GM12865 (cell line): ENCODE data around the gene SIL1.

ENCODE experiments used
- DNase-seq: peaks from one replicate; pipeline ENCODE4 v3.0.0; 2010; ENCODE audit warnings: low read depth
- H3K4me3 ChIP-seq: 2 replicates; pipeline ENCODE4 v1.5.1; 2011; ENCODE audit warnings: mild to moderate bottlenecking, low read depth, low read length, control low read depth
- TF ChIP-seq, protein P1 (sequence below): IDR thresholded peaks from 2 replicates; pipeline ENCODE4 v1.5.1; 2011; ENCODE audit warnings: low read length, control low read depth, low read depth, inconsistent platforms; ENCODE audit not compliant: insufficient read depth; ENCODE audit errors: missing control alignments

Gene SIL1

DNA sequence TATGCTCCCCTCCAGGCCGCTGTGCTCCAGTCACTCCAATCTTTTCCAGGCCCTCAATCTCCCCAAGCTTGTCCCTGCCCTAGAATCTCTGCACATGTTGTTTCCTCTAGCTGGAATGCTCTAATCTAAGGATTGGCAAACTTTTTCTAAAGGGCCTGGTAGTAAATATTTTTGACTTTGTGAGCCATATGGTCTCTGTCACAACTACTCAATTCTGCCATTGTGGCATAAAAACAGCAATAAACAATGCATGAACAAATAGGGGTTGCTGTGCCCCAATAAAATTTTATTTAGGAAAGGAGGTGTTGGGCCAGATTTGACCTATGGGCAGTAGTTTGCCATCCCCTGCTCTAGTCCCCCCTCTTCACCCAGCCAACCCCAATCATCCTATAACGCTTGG, 172.5 kb downstream of the SIL1 start:
- no peak overlapping the region for H3K4me3 ChIP-seq
- TF ChIP-seq, protein P1, sequence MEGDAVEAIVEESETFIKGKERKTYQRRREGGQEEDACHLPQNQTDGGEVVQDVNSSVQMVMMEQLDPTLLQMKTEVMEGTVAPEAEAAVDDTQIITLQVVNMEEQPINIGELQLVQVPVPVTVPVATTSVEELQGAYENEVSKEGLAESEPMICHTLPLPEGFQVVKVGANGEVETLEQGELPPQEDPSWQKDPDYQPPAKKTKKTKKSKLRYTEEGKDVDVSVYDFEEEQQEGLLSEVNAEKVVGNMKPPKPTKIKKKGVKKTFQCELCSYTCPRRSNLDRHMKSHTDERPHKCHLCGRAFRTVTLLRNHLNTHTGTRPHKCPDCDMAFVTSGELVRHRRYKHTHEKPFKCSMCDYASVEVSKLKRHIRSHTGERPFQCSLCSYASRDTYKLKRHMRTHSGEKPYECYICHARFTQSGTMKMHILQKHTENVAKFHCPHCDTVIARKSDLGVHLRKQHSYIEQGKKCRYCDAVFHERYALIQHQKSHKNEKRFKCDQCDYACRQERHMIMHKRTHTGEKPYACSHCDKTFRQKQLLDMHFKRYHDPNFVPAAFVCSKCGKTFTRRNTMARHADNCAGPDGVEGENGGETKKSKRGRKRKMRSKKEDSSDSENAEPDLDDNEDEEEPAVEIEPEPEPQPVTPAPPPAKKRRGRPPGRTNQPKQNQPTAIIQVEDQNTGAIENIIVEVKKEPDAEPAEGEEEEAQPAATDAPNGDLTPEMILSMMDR = no peak
- DNase-seq = no peak

DNA sequence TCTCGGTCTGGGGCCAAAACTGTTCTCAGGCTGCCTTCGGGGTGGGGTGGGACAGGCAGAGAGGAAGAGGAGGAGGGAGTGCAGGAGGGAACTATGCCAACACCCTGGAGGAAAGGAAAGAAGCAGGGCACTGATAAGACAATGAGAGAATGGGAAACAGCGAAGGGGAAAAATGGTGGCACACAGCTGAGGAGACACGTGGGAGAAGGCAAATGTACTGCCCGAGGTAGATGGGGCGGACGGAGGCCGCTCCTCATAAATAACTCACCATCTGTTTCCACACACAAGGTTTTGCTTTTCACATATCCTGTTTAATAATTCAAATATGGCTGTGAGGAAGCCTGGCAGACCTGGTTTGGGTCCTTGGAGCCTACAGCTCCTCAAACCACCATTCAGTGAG, 174.9 kb downstream of the SIL1 start:
- TF ChIP-seq, protein P1 = no peak
- no peak for DNase-seq
- no peak overlapping the region for H3K4me3 ChIP-seq

DNA sequence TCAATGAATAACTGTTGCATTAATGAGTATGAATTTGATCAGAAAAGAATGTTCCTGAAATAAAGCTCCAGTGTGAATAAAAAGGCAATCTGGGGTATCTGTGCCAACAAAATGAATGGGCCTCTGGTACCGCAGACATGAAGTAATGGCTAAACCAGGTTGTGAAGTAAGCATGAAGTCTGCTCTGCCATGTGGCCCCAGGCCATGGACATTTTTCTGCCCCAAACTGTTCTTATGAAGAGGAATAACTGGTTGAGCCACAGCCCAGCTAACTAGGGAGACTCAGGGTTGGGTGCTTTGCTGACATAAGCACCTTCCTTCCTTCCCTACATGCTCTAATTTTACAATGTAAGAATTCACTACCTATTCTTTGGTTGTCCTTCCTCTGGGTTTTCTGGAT, 175.6 kb downstream of the SIL1 start:
- no peak for DNase-seq
- TF ChIP-seq, protein P1 = no peak
- no peak overlapping the region for H3K4me3 ChIP-seq

DNA sequence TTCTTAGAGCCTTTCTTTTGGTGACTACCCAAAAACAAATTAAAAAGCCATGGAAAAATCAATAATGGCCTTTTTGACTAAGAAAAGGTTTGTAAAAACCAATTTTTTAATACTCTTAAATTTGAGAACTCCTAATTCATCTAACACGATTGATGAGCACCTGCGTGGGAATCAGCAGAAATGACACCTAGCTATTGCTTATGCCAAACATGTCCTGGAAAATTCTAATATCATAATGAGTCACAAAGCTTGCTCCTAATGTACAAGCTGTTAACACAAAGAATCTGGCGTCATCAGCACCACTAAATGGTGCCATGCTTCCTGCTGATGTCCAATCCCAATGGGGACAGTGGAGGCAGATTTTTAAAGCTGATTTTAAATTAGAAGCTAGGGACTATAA, 176.8 kb downstream of the SIL1 start:
- TF ChIP-seq, protein P1 = no peak
- DNase-seq = no peak
- no peak overlapping the region for H3K4me3 ChIP-seq

DNA sequence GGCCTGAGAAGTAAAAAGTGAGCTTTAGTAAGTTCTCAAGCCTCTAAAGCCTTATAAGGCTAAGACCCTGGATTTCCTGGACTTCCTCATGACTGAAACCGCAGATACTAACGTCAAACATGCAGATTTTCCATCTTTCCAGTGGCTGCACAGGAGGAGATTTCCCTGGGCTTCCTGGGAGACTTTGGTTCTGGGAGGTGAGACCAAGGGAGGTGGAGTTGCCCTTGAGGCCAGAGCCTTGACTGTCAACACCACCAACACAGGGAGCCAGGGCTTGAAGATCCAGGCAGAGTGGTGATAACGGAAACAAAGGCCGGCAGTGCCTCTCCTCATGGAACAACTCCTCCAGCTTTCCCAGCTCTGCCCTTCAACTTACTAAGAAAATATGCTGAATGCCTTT, 178.3 kb downstream of the SIL1 start:
- TF ChIP-seq, protein P1 = no peak
- no peak for DNase-seq
- no peak overlapping the region for H3K4me3 ChIP-seq

DNA sequence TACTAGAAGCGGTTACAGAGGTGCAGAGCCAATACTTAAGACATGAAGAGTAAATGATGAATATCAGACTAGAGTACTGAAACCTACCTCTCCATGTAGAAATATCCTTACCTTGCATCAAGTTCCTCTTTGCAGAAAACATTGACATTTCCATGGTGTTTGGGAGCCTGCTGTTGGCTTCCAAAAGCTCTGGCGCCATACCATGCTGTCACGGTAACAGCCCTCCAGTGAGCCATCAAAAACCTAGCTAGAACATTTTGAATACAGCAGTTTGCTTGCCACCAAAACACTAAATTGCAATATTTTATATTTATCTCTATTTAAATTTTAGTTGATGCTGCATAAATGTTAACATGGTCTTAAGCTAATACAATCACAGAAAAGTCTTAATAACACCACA, 179.0 kb downstream of the SIL1 start:
- TF ChIP-seq, protein P1 = no peak
- H3K4me3 ChIP-seq = no peak overlapping the region
- no peak for DNase-seq

DNA sequence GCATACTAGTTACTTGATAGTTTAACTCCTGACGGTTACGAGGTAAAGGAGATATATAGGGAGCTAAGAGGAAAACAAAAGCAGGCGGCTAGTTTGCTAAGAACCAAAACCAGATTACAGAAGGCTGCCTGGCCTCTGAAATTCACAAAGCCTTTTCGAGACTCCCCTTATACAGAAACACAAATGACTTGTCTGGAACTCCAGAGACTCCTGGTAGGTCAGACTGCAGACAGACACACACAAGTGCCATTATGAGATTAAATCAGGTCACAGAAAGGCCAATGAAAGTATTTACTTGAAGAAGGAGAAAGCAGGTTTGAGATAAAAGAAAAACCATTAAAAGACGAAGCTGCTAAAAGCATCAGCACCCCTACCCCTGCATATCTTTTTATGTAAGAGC, 180.5 kb downstream of the SIL1 start:
- TF ChIP-seq, protein P1 = no peak

More for the DNA sequence above, 180.5 kb downstream of the SIL1 start:
- DNase-seq = no peak
- H3K4me3 ChIP-seq = no peak overlapping the region
